K562 (cell line): ENCODE measurements around the gene GNAI3. TPM values are rescaled to one million over a fixed set of nuclear protein-coding genes. Genes with fewer than 3 reads are reported as not detected.

Experiments used
- ATAC-seq: fragments of 200-7000 bp; cut with Tn5 transposase; 3 replicates; pipeline ENCODE4 v1.9.1; 2020; ENCODE audit warnings: moderate library complexity
- BruUV-seq: library from RNA; stranded (reverse); fragments of 400-500 nt; replicated peaks from 2 replicates; lab custom pipeline; 2021; lab: Mats Ljungman, UMichigan
- CTCF ChIA-PET: fragments of 300-600 bp; formaldehyde crosslinking; extraction: SDS; loops from one replicate; lab custom pipeline; 2021; ENCODE audit warnings: low intra/inter-chr PET ratio; lab: Yijun Ruan, JAX
- POLR2A ChIA-PET: fragments of 300-600, 350-650 bp; sonication (Branson Sonifier 250); formaldehyde crosslinking; extraction: SDS; loops from one replicate; lab custom pipeline; 2021; ENCODE audit warnings: antibody characterized with exemption, inconsistent platforms; lab: Yijun Ruan, JAX
- DNase-seq, 4 experiments: peaks; one replicate each; pipeline versions ENCODE4 v3.0.0 to v3.0.0-alpha.2; 2011 to 2018; ENCODE audit warnings: low spot score in 3 of 4, mixed read lengths in 3 of 4; ENCODE audit errors: extremely low read depth in 1 of 4
- FAIRE-seq: peaks from 2 replicates; lab custom pipeline; 2011; peaks lifted over from hg19 to GRCh38; lab: Jason Lieb, UNC
- H2AFZ ChIP-seq: 2 replicates; pipeline ENCODE4 v1.6.0; 2011; ENCODE audit warnings: low read depth, low read length, control low read depth, inconsistent platforms
- H3K27ac ChIP-seq: fragments of 200-600 bp; 3 replicates; pipeline ENCODE4 v1.8.0; 2011; ENCODE audit warnings: low read depth, mild to moderate bottlenecking, control low read depth, inconsistent platforms, low read length, moderate library complexity, mixed read lengths; ENCODE audit errors: extremely low read depth
- H3K27me3 ChIP-seq, 2 experiments: fragments of 300-600 bp in 1 of 2; 2 replicates in 1 of 2; 3 replicates in 1 of 2; pipeline versions ENCODE4 v1.6.0 to v1.8.0; 2011; ENCODE audit warnings: inconsistent platforms in 2 of 2, low read length in 2 of 2, mild to moderate bottlenecking in 1 of 2, mixed read lengths in 1 of 2, moderate library complexity in 1 of 2; ENCODE audit not compliant: control insufficient read depth in 2 of 2, insufficient read depth in 2 of 2
- H3K36me3 ChIP-seq: fragments of 300-600 bp; 3 replicates; pipeline ENCODE4 v1.8.0; 2011; ENCODE audit warnings: mild to moderate bottlenecking, low read length, inconsistent platforms; ENCODE audit not compliant: control insufficient read depth, insufficient read depth
- H3K4me1 ChIP-seq, 2 experiments: fragments of 200-600 bp in 1 of 2; replicated peaks in 1 of 2; 2 replicates in 1 of 2; 3 replicates in 1 of 2; pipeline versions ENCODE4 v1.5.1 to v1.8.0; 2011; ENCODE audit warnings: inconsistent platforms in 2 of 2, low read length in 2 of 2, mild to moderate bottlenecking in 1 of 2, mixed read lengths in 1 of 2, moderate library complexity in 1 of 2; ENCODE audit not compliant: control insufficient read depth in 2 of 2, insufficient read depth in 2 of 2
- H3K4me2 ChIP-seq: 2 replicates; pipeline ENCODE4 v1.6.1; 2011; ENCODE audit warnings: low read length, control low read depth, inconsistent platforms, mixed read lengths; ENCODE audit not compliant: insufficient read depth
- H3K4me3 ChIP-seq: fragments of 200-600 bp; sonication (generic), shearing (Covaris generic); 2 replicates; pipeline ENCODE4 v1.5.1; 2016; ENCODE audit warnings: control low read depth, inconsistent platforms
- H3K79me2 ChIP-seq: fragments of 200-600 bp; 3 replicates; pipeline ENCODE4 v1.8.0; 2011; ENCODE audit warnings: low read length, inconsistent platforms; ENCODE audit not compliant: control insufficient read depth, insufficient read depth
- H3K9ac ChIP-seq, 2 experiments: 2 replicates each; pipeline versions ENCODE4 v1.6.0 to v1.6.1; 2011; ENCODE audit warnings: low read depth in 2 of 2, low read length in 2 of 2, control low read depth in 1 of 2, inconsistent platforms in 1 of 2, mild to moderate bottlenecking in 1 of 2, mixed read lengths in 1 of 2; ENCODE audit not compliant: insufficient read depth in 1 of 2
- H3K9me1 ChIP-seq: one replicate; pipeline ENCODE4 v1.6.0; 2011; ENCODE audit warnings: inconsistent platforms, mild to moderate bottlenecking, low read length, moderate library complexity; ENCODE audit not compliant: control insufficient read depth, insufficient read depth
- H3K9me3 ChIP-seq: replicated peaks from 2 replicates; pipeline ENCODE4 v1.5.1; 2011; ENCODE audit warnings: low read depth, low read length, inconsistent platforms; ENCODE audit not compliant: control insufficient read depth, insufficient read depth
- H4K20me1 ChIP-seq: replicated peaks from 2 replicates; pipeline ENCODE4 v1.6.1; 2011; ENCODE audit warnings: low read length, inconsistent platforms, mixed read lengths; ENCODE audit not compliant: control insufficient read depth, insufficient read depth
- ATF3 ChIP-seq, 2 experiments: fragments of 450-650 bp in 1 of 2; sonication (generic) in 1 of 2; formaldehyde crosslinking in 1 of 2; IDR thresholded peaks in 1 of 2; conservative IDR thresholded peaks in 1 of 2; 2 replicates each; pipeline versions ENCODE4 v1.6.1 to v1.8.1; 2016 to 2023; ENCODE audit warnings: mild to moderate bottlenecking in 2 of 2, moderate library complexity in 2 of 2, inconsistent platforms in 1 of 2, missing genetic modification reagents in 1 of 2
- DMBX1 ChIP-seq: fragments of 250-450 bp; sonication (Bioruptor Pico); IDR thresholded peaks from 2 replicates; pipeline ENCODE4 v1.8.0; 2022; ENCODE audit warnings: inconsistent platforms, mild to moderate bottlenecking, moderate library complexity, borderline replicate concordance
- ETV1 ChIP-seq: fragments of 450-650 bp; conservative IDR thresholded peaks from 2 replicates; pipeline ENCODE4 v1.6.1; 2016; ENCODE audit warnings: missing genetic modification characterization, control low read depth, low read depth, missing compliant biosample characterization
- GTF2F1 ChIP-seq: IDR thresholded peaks from 2 replicates; pipeline ENCODE4 v1.6.1; 2011; ENCODE audit warnings: low read depth, low read length, improper control_type of control experiment
- IRF1 ChIP-seq: sonication (generic); formaldehyde crosslinking; IDR thresholded peaks from 2 replicates; pipeline ENCODE4 v1.8.0; 2022; ENCODE audit warnings: missing genetic modification reagents, mild to moderate bottlenecking, borderline replicate concordance
- MAFK ChIP-seq: IDR thresholded peaks from 2 replicates; pipeline ENCODE4 v1.6.1; 2011; ENCODE audit warnings: low read length, improper control_type of control experiment
- MBD1 ChIP-seq: fragments of 250-450 bp; sonication (Bioruptor Pico); IDR thresholded peaks from 2 replicates; pipeline ENCODE4 v1.8.0; 2022; ENCODE audit warnings: inconsistent platforms
- MCM7 ChIP-seq, 2 experiments: fragments of 450-650 bp; IDR thresholded peaks; 2 replicates each; pipeline ENCODE4 v1.6.1; 2016 to 2018
- POLR2A ChIP-seq: fragments of 450-650 bp; conservative IDR thresholded peaks from 2 replicates; pipeline ENCODE4 v1.6.1; 2016
- RBM14 ChIP-seq: fragments of 200-400 bp; formaldehyde crosslinking; IDR thresholded peaks from 2 replicates; pipeline ENCODE4 v1.6.1; 2018; ENCODE audit warnings: low read depth, mild to moderate bottlenecking, low read length, moderate library complexity, borderline replicate concordance; ENCODE audit not compliant: insufficient read depth
- SMARCE1 ChIP-seq: fragments of 450-650 bp; IDR thresholded peaks from 2 replicates; pipeline ENCODE4 v1.7.1; 2016; ENCODE audit warnings: mild to moderate bottlenecking
- SOX6 ChIP-seq: fragments of 450-650 bp; IDR thresholded peaks from 2 replicates; pipeline ENCODE4 v1.6.1; 2014; ENCODE audit warnings: mild to moderate bottlenecking
- ZBTB2 ChIP-seq: fragments of 450-650 bp; IDR thresholded peaks from 2 replicates; pipeline ENCODE4 v1.6.1; 2016; ENCODE audit warnings: antibody characterized with exemption
- ZFP30 ChIP-seq: fragments of 250-450 bp; sonication (Bioruptor Pico); IDR thresholded peaks from 2 replicates; pipeline ENCODE4 v1.8.0; 2022; ENCODE audit warnings: moderate library complexity, mild to moderate bottlenecking, inconsistent platforms, borderline replicate concordance
- ZFP36 ChIP-seq: fragments of 150-350 bp; IDR thresholded peaks from 2 replicates; pipeline ENCODE4 v1.6.1; 2018; ENCODE audit warnings: low read length, low read depth; ENCODE audit not compliant: partially characterized antibody
- ZNF274 ChIP-seq: IDR thresholded peaks from 2 replicates; pipeline ENCODE4 v1.6.1; 2011; ENCODE audit warnings: low read depth, mild to moderate bottlenecking, low read length, moderate library complexity, borderline replicate concordance
- WGBS: fragments of 100-300 bp; shearing (Covaris generic); methylation state at CpG from one replicate; pipeline ENCODE4 v1.1.6; 2016; ENCODE audit warnings: low coverage, mixed read lengths; ENCODE audit not compliant: insufficient coverage; ENCODE audit errors: missing lambda C conversion rate; 5-methylcytosine and 5-hydroxymethylcytosine counted together
- in situ Hi-C: fragments of 300-500 bp; cut with MboI; formaldehyde crosslinking; loops from 4 replicates; pipeline ENCODE4 v1.15.0; 2018; ENCODE audit warnings: inconsistent platforms, mixed read lengths
- intact Hi-C: fragments of 100-400 bp; cut with micrococcal nuclease; formaldehyde crosslinking; loops from 2 replicates; pipeline ENCODE4 v1.14.2; 2022
- polyA plus RNA-seq, 8 experiments: library from polyadenylated mRNA; depleted of rRNA in 4 of 8; stranded (reverse) in 5 of 8; unstranded in 3 of 8; fragments of >200 nt; fragmentation: Nextera tagmentation in 2 of 8; fragmentation: Illumina TruSeq in 1 of 8; extraction: Ambion mirVana in 2 of 8; extraction: Trizol in 1 of 8; gene quantifications; 2 replicates each; pipeline versions ENCODE4 v1.2.1 to v1.2.3, GENCODE V29; 2011 to 2014; ENCODE audit warnings: inconsistent platforms in 1 of 8, missing spikeins in 1 of 8
- total RNA-seq, 7 experiments: library from RNA; depleted of rRNA in 6 of 7; stranded (reverse); fragments of >200 nt in 6 of 7; fragmentation: Illumina TruSeq in 2 of 7; extraction: Trizol in 2 of 7; gene quantifications; 2 replicates each; pipeline versions ENCODE4 v1.2.1 to v1.2.3, GENCODE V29; 2011 to 2021; ENCODE audit warnings: low replicate concordance in 1 of 7

Gene GNAI3
- total and polyA plus RNA-seq, 9 of the 15 experiments (the other 6 are each of a cell fraction or from before 2014, with no cell fraction given): 6.3 to 13.2 (median 8.9) TPM

GRCh38 chr1:109532365-109533136 is 15.9 kb upstream of the GNAI3 start:
- peak; percentile 90 for FAIRE-seq
- H2AFZ ChIP-seq: peak overlapping the region; percentile 97
- peak overlapping the region; percentile 67 for H3K4me2 ChIP-seq
- peak overlapping the region; percentile 12 to 21; a peak in 2 of 4 replicates for H3K9ac ChIP-seq
- no peaks in the 10 kb centered on the region for H4K20me1 ChIP-seq
- intact Hi-C loops: loop anchor here (1.0 to 10.0 kb wide), 9 partner anchors 32 to 418 kb away; partner anchors contain the start of genes CYB561D1 and ELAPOR1
- no peaks in the 10 kb centered on the region for H3K9me1 ChIP-seq
- DNase-seq: peak; percentile 88 to 91 (median 90)
- WGBS: 12% methylated on average over 12 of the region's 12 CpGs
- ATAC-seq: peak; percentile 92
- H3K79me2 ChIP-seq: no peaks in the 10 kb centered on the region
- no peaks in the 10 kb centered on the region for H3K9me3 ChIP-seq
- peaks cover 5 to 14% of the 10 kb centered on the region in 2 experiments for H3K27me3 ChIP-seq
- POLR2A ChIA-PET: interaction anchor here (0.6 to 4.9 kb wide), 20 partner anchors 10 to 1205 kb away, joined by 3 to 21 read pairs (median 4); partner anchors contain the start of genes ATXN7L2, CYB561D1, GNAI3 and PSMA5
- no peak overlapping the region for H3K4me3 ChIP-seq
- CTCF ChIA-PET: interaction anchor here (0.5 to 5.3 kb wide), 10 partner anchors 14 to 1750 kb away, joined by 3 to 131 read pairs (median 5); partner anchors contain the start of gene CYB561D1
- peak overlapping the region; percentile 63; the same call in 2 of the 3 replicates for H3K27ac ChIP-seq
- no TSS peak for BruUV-seq
- in situ Hi-C loops: loop anchor here (5.0 kb wide), 2 partner anchors 35 to 270 kb away; no protein-coding TSS in a partner anchor
- H3K4me1 ChIP-seq: peaks cover 9 to 14% of the 10 kb centered on the region in 2 experiments; a peak in 4 of 5 replicates
- no peaks in the 10 kb centered on the region for H3K36me3 ChIP-seq
- no peak for TF ChIP-seq ATF3 (IDR thresholded peaks at IDR 0.05)
- TF ChIP-seq ATF3 (CRISPR knock-in tag; conservative IDR thresholded peaks at IDR 0.05): no peak
- peak; percentile 24; the same call in 1 of the 2 replicates for TF ChIP-seq SOX6
- TF ChIP-seq POLR2A: no peak
- no peak for TF ChIP-seq GTF2F1
- no peak for TF ChIP-seq ZNF274
- TF ChIP-seq ZFP30 (CRISPR knock-in tag): no peak
- peak; percentile 19 for TF ChIP-seq ZFP36
- TF ChIP-seq RBM14: no peak
- no peak for TF ChIP-seq MAFK
- no peak for TF ChIP-seq ZBTB2
- TF ChIP-seq DMBX1 (CRISPR knock-in tag): no peak
- 0 out of 2 replicates have a peak, but pooled peaks have one; percentile 52 for TF ChIP-seq IRF1 (CRISPR knock-in tag)
- TF ChIP-seq MBD1 (CRISPR knock-in tag): no peak
- peak; percentile 95 for TF ChIP-seq ETV1 (tag)
- no peak for TF ChIP-seq MCM7 (IDR thresholded peaks at IDR 0.05)
- no peak for TF ChIP-seq SMARCE1
